NCI-H146 (cell line): ENCODE measurements around the gene GFOD1.

Source experiments
- DNase-seq: peaks from one replicate; lab custom pipeline; 2025; lab: John Stamatoyannopoulos, UW

GFOD1 gene

DNA sequence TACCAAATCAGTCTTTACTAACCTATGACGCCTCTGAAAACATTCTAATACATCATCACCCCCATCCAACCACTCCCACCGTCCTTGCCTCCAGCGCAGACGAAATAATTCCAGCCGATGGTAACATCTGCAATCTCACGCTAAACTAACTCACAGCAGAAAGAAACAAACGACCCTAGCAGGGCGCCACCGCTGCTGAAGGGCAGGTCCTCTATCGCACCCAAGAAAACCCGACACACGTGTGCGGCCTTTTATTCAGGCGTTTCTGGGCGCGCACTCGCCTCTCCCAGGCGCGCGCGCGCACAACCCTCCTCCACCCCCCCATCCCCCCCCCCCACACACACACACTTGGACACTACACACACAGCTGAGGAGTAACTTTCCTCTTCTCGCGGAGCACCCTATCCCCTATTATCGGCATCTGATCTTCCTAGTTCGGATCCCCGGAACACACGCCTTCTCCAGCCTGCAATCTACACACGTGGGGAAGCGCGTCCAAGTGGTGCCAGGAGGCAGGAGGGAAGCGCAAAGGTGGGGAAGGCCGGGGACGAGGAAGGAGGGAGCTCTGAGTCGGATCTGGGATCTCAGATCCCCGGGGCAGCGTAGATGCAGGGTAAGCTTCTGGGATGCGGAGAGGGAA lies 1.4 kb downstream of the GFOD1 start:
- DNase-seq: peak; percentile 67

DNA sequence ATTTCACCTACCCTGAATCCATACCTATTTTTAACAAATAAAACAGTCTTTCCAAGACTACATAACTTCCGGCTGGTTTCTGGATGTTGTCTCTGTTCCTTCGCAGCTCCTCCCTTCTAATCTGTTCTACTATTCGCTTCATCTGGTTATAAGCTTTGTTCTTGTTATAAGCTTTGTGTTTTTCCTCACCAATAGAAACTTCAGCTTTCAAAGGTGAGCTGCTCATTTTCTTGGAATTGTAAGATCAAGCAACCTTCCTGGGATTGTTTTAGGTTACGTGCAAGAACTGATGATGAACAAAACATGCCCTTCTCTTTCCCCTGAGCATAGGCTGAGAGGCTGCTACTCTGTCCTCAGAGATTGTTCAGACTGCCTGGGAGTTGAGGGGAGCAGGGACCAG lies 2.1 kb downstream of the GFOD1 start:
- no peak for DNase-seq

DNA sequence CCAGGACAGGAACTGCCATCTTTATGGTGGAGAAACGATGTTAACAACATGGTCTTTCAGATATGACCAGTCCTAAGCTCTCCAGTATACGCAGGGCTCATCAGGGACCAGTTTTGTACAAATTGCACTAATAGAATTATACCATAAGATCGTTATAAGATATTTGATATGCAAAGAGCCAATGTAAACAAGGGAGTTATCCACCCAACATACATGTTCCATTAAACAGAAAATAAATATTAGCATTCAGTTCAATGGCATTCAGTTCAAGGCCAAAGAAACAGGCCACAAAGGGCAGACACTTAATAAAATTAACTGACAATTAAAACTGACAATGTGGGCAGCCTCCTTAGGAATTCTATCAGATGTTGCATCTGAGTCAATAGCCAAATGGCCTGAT lies 2.6 kb downstream of the GFOD1 start:
- DNase-seq: no peak

DNA sequence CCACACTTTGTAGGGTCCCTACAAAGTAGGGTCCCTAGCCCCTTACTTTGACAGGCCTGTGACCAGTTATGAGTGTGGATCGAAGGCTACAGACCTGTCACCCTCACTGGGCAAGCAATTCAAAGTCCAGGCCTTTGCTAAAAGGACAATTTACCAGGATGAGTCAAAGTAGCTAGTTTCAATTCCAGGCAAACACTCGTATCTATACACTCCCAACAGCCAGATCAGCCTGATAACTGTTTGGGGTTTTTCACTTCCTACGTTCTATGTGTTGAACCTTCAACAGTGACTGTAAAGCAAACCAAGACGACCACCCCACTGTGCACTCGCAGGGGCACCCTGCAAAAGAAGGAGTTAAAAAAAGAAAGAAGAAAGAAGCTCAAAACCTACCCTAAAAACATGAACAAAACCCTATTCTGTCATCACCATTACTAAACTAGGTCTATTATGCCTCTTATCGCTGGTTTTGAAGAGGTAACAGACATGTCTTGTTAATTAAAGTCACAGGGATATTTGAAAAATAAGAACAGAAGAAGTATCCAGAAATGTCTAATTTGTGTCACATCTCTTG lies 3.2 kb downstream of the GFOD1 start:
- no peak for DNase-seq

DNA sequence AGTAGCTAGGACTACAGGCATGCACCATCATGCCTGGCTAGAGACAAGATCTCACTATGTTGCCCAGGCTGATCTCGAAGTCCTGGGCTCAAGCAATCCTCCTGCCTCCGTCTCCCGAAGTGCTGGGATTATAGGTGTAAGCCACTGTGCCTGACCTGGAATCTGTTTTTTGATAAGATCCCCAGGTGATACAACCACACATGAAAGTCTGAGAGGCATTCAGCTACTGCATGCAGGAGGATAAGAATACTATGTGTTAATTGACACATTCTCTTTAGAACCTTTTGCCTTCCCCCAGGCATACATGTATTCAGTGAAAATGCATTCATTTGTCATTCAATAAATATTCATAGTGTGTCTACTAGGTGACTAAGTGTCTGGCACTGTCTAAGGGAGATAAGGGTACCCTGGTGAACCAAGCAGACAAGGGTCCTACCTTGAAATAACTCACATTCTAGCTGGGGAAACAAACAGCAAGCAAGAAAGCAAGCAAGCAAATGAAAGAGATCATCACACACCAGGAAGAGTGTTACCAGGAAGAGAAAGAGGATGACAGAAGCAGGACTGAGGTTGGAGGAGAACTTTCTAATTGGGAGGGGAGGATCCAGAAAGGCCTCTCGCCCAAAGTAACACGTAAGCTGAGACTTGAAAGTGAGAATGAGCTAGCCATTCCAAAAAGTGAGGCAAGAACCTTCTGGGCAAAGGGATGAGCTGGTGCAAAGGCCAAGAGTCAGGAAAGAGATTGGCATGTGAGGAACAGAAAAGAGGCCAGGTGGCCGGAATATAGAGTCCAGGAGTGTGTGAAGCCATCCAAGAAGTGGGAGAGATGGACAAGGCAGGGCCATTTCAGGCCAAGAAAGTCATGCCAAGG lies 6.5 kb downstream of the GFOD1 start:
- no peak for DNase-seq

DNA sequence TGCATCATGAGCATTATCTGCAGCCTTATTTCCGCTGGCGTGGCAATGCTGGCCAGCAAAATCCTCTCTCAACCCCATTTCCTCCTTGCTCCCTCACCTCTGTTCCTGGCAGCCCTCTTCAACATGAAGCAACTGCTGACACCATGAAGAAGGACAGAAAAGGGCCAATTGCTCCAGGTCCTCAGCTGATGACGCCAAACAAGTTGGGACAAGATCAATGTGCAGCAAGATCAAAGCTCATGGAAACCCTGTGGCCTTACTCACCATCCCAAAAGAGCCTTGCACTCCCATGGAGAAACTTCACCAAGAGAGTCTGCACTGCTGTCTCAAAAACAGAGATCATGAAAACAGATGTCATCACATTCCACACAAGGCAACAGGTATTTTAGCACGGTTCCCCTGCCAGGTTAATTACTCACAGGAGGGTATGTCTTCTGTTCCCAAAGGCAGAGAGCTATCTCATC lies 7.4 kb downstream of the GFOD1 start:
- DNase-seq: no peak

DNA sequence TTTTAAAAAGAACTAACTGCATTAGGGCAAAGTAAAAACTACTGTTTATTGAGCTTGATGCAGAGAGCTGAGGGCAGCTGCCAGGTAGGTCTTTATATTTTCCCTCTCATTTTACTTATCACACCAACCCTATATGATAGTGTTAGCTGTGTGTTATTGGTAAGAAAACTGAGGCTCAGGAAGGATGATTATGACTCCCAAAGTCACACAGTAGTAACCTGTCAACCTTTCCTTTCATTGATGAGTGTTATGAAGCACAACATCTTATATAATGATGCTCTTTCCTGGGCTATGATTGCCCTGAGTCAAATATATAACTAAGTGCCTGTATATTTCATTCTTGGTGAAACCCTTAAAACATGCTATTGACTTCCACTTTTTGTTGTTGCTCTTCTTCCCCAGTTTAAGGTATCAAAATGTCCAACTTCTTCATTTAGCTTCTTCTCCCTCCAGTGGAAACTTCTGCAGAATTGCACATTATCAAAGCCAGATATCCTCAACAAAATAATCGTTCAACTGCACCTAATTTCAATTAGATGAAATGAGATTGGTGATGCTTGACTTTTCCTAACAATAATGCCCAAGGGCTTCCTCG lies 8.1 kb downstream of the GFOD1 start:
- no peak for DNase-seq

DNA sequence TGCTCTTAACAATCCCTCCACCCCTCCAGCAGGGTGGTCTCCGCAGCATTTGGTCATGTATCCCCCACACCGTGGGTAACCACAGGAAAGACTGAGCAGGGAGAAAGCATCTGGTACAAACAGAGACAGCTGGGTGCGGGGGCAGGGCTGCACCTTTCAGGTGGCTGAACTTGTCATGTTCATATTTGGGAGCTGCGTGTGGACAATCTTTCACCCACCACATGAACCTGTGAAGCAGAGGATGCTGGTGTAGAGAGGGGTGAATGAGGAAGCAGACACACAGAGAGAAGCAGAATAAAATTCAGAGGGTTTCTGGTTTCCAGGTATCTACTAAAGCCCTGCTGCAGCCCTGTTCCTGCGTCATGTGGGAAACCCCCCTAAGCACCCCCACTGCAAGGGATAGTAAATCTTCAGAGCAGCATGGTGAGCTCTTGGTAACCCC lies 8.9 kb downstream of the GFOD1 start:
- DNase-seq: no peak

DNA sequence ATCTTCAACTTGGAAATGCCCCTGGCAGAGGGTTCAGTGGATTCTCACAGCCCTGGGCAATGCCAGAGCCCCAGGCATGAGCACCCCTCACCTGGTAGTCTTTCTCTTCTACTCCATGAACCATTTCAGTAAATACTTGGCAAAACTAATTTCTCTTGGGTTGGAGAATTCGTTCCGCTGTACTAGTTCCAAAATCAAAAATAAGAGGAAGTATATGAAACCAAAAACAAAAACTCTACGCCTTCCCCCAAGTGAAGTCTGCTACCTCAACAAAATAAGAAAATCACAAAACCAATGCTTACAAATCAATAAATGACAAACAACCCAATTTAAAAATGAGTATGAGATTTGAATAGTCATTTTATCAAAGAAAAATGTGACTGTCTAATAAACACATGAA lies 12.6 kb downstream of the GFOD1 start:
- DNase-seq: no peak

DNA sequence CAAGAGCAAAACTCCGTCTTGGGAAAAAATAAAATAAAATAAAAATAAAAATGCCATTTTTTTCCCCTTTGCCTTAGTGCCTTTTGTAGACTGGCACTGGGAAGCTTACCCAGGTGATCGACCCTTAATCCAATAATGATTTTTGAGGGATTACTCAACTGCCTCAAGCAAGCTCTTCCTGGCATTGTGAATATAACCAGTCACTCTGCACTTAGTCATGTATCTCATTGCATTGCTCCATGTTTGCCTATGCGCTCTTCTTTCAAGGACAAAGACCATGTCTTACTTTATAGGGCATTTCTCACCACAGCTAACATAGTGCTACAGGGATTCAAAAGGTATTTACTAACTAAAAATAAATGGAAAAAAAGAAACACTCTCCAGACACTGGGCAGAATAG lies 13.0 kb downstream of the GFOD1 start:
- DNase-seq: no peak

DNA sequence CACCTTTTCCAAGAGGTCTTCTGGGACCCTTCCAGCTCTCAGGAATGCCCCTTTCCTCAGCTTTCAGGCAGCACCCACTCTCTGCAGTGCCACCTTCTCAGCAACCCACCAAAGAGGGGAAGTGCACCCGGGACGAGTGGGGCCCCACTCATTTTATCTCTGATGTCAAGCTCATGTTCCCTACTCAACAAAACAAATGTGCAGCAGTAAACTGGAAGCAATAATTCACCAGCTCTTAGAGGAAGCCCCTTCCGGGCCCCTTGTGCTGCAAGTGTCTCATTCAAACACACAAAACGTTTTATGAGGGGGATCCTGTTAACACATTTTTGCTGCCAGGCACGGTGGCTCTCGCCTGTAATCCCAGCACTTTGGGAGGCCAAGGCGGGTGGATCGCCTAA lies 13.6 kb downstream of the GFOD1 start:
- DNase-seq: no peak

DNA sequence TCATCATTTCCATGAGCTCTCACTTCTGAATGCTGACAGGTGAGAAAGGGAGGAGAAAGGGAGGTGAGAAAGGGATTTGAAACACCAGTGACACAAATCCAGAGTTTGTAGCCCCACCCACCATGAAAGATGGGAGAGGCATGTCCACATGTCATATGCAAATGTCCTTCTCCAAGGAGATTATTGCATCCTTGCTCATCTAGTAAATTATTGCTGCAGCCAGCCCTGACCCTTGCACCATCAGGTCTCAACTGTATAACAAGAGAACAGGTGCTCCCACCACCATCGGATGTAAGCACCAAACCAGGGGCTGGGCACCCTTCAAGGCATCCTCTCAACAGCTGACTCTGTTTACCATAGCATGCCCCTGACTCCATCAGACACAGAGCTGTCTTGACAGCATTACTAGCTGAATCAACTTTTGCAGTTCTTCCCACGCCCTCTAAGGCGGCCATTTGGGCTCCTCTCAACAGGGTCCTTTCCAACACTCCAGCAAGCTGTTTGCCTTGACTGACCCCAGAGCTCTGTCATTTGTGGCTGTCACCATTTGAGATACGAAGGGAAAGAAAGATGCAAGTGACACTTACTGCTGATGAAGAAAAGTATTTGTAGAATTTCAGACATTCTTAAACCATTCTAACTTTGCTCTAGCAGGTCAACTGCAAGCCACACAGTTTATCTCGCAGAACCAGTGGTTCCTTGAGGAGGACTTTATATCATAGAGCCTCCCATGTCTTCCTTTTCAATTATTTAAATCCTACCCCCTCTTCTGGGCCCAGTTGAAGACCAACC lies 14.2 kb downstream of the GFOD1 start:
- DNase-seq: no peak

DNA sequence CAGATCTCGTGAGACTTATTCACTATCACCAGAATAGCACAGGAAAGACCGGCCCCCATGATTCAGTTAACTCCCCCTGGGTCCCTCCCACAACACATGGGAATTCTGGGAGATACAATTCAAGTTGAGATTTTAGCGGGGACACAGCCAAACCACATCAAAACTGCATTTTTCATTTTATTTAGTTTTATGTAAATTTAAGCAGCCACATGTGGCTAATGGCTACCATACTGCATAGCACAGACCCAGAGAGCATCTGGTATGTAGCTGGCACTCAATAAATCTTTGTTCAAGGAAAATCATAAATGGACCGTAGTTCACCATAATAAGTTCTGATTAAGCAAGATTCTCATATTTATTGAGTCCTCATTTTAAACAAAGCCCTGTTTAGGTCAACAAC lies 15.3 kb downstream of the GFOD1 start:
- no peak for DNase-seq

DNA sequence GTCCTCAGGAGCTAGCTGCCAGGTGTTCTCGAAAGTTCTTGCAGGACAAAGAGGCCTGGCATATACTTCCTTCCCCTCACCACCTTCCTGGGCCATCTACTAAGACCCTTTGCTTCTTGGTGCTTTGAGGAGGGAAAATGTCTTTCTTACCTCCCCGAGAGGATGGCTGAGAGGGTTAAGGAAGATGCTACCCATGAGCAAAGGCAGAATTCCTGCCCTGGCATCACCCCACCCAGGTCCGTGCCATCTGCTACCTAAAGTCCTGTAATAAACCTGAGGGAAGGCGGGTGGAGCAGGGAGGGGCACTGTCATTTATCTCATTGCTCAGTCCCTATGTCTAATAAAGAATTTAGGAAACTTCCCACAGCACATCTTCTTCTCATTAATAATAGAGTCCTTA lies 16.2 kb downstream of the GFOD1 start:
- DNase-seq: no peak

DNA sequence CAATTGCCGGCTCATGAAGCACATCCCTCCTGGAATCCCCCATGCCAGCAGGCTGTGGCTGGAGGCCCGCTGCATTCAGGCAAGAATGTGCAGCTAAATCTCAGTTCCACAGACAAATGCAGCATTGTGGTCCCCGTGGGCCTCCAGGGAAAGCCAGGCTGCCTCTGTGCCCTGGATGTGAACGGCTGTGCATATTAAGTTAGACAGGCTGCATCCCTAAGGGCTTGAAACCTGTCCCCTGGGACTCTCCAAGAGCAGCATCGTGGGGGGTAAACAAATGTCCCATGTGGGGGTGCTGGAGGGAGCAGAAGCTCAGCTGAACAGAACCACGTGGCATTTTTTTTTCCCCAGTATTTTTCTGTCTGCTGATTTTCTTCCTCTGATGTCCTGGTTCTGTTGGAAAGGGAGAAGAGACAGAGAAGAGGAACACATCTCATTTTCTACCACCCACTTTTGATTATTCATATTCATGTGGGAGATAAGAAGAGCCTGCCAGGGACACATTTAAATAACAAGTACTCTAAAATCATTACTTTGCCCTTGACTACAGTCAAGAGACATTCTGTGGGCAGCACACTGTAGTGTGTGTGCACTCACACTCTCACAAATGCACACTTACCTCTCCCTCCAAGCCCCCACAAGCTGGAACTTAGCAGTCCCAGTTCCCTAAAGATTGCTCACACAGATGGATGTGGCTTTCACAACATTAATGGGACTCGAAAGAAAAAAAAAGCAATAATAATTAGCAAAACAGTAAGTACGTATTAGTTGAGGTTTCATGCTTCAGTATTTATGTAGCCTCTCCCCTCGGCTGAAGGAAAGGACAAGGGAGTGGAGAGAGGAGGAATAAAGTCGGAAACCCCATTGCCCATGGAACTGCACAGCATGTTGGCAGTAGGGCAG lies 16.9 kb downstream of the GFOD1 start:
- DNase-seq: no peak

DNA sequence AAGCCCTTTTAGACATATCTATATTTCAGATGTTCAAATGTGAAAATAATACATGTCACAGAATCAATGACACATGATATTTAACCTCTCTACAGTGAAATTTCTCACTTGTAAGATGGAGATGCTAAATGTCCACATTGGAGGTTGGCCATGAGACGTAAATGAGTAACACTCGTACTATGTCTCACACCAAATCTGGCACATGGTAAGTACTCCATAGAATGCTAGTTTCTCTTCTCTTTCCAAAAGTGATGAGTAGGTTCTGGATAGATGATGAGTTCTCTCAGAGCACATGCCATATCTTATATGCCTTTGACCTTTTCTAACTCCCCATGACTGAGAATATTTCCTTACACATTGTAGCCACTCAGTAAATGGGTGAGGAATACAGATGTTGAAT lies 17.7 kb downstream of the GFOD1 start:
- DNase-seq: no peak

DNA sequence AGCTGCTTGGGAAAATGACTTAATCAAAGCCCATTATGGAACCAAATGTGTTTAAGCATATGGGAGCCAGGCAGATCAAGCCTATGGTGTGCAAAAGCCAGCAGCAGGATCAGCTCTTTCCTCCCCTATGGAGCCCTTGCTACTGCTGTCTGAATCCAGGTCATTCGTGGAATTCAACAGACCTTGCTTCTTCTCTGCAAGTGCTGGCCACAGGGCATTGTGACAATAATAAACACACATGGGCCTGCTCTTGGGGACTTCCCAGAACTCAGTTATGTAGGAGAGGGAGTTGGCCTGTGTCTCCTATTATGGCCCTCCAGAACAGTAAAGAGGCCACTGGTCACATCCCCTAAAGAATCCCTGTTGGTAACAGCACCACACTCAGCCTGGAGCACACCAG lies 18.6 kb downstream of the GFOD1 start:
- DNase-seq: no peak

DNA sequence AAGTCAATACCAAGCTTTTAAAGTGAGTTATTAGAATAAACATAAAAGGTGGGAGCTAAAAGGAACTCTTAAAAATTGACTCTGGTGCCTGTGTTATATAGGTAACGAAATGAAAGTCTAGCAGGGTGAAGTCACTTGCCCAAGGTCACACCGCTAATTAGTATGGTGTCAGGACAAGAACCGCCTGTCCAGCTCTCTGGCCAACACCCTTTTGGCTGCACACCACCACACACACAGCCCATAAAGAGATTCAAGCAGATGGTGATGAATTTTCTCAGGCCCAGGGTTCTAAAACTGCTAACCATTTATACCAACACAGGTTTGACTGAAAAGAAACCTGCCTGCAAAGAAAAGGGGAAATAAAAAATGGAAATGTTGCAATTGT lies 20.2 kb downstream of the GFOD1 start:
- DNase-seq: no peak

DNA sequence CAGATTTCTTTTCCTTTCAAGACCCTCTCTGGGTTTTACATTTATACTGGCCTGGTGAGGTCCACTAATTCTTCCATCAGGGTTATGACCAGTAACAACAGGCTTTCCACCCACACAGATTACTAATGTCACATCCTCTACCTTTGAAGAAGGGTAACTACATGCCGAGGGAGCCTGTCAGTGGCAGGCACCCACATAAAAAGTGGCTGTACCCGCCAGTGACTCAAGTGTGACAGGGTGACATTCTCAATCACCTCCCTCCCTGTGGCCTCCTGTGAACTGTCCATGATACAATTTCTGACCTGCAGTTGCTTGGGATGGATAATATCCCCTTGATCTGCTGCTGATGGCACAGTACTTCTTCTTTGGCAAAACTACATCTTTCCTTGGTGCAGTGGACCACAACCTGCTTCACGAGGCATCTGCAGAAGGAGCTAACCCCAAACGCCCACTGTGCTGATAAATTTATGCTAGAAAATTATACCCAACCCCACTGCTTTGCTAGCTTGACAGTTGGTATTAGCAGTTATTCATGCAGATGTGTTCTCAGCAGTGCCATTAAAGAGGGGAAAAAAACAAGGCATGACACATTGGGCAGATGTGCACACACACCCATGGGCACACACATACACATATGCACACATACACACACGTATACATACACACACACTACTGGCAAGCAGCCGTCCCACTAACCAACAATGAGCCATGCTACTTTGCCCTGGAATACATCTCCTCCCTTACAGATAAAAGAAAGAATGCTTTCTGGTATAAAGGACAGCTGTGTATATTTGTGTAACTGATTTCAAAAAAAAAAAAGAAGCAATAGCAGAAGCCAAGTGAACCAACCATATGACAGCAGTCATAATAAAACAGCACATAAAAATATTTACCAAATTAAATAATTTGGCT lies 20.8 kb downstream of the GFOD1 start:
- no peak for DNase-seq

DNA sequence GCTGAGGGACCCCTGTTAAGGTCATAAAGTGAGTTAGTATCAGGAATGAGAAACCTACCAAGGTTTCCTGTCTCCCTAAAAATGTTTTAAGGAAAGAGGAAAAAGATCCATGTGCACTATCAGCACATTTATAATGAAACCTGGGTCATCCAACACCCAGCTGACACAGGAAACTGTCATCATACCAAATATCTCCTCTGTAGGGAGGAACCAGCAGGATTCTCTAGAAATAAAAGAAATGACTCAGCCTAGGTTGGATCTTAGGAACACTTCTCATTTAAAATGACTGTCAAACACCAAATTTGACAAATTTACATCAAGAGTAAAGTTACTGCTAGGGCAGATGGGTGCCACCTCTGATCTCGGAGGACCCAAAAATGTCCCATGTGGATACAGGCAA lies 21.7 kb downstream of the GFOD1 start:
- no peak for DNase-seq
